Non-pigmented ciliary epithelial cell (primary cell): ENCODE results near the gene LRP1B.
A peak's percentile ranks its signal among the peaks of the same experiment; 100 is the strongest.

ENCODE experiments used
- DNase-seq: peaks from one replicate; pipeline ENCODE4 v3.0.0-alpha.2; 2010; ENCODE audit warnings: low read depth

Gene LRP1B

GRCh38 chr2:141586985-141587384, 543.8 kb downstream of the LRP1B start:
- no peak for DNase-seq

- no peak for DNase-seq
These were observed 548.6 kb downstream of the LRP1B start for GRCh38 chr2:141582213-141582612.

DNA sequence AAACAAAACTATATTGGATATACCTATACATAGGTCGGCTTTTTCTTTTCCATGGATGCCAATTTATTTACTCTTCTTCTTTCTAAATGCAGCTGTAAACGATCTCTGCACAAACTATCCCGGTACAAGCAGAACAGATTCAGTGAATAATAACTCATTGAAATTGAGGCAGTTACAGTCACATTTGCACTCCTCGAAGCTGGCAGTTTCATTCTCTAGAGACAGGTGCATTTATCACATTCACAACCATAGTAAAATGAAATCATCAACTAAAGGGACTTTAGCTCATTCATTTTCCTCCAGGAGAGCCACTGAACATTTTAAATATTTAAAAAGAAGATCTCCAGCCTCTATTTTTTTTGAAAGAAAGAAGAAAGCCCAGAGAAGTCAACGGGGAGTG, 551.7 kb downstream of the LRP1B start:
- DNase-seq, result no peak

DNA sequence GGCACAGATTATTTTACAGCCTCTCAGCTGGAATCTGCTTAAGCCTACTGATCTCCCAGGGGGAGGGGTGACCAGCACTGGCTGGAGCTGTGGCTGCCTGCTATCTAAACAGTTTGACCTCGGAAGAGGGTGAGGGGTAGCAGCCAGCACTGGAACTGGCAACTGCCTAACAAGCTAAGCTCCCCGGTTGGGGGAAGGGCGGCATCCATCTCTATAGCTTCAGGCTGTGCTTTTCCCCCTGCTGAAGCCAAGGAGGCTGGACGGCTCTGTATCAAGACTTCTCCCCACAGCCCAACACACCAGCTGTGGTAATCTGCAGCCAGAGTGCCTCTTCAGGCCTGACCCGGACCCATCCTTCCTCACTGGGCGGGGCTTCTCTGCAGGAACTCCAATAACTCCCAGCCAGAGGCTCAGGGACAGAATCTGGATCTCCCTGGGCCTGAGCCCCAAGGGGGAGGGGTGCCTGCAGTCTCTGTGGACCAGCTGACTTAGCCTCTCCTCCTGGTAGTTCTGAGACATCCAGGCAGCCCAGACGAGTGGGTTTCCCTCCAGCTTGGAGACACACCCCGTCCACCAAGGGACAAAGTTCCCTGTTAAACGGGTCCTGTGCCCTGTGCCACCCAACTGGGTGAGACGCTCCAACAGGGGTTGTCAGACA, 560.2 kb downstream of the LRP1B start:
- no peak for DNase-seq

GRCh38 chr2:141569941-141570340, 560.9 kb downstream of the LRP1B start:
- DNase-seq, result no peak

DNA sequence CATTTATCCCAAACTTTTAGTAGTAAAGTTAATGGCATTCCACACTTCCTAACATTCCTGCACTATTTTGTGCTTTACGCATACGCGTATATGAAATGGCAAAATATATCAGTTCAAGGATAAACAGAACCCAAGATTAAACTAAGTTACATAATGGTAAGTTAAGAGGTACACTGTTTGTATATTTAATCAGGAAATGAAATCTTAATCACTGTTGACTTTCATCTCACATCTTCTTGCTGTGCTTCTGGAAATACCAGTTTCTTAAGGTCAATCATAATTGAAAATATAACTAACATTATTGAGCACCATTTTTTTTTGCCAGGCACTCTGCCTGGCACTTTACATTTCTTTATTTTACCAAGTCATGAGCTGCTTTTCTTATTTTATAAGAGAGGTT, 565.2 kb downstream of the LRP1B start:
- DNase-seq, result no peak

DNA sequence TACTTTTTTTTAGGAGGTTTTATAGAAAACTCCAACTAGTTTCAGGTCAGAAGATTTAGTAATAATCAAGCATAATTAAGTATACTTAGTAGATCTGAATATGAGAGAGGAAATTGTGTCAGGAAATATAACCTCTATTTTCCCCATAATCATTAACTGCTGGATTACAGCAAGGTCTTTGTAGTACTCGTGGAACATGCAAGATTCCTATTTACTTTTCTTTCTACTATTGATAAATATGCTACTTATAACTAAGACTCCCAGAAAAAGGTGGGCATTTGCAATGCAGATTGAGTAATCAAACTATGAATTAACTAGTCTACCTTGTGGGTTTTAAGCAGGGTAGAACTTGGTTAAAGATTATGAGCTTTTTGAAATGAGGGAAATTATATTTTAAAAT, 570.1 kb downstream of the LRP1B start:
- no peak for DNase-seq

- peak; percentile 85 for DNase-seq
These were observed 573.3 kb downstream of the LRP1B start for GRCh38 chr2:141557329-141558095.

- no peak for DNase-seq
These were observed 574.8 kb downstream of the LRP1B start for GRCh38 chr2:141555876-141556470.

GRCh38 chr2:141554810-141555209, 576.0 kb downstream of the LRP1B start:
- DNase-seq, result peak; percentile 19

- no peak for DNase-seq
These were observed 596.0 kb downstream of the LRP1B start for GRCh38 chr2:141534666-141535362.

DNA sequence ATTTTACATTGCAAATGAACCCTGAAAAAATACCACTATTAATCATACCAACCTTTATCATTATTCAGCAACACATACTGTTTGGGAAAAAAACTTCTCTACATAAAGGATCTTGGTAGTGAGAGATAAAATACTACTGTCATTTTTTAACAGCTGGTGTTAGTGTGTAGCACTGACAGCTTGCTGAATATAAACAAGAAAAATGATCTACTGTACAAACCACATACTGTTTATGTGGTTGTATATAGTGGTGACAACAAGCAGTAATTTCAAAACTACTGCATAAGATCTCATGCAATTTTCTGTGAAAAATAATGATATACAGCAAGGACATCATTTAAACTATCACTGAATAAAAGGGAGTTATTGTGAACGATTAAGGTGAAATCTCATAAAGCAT, 601.2 kb downstream of the LRP1B start:
- no peak for DNase-seq

DNA sequence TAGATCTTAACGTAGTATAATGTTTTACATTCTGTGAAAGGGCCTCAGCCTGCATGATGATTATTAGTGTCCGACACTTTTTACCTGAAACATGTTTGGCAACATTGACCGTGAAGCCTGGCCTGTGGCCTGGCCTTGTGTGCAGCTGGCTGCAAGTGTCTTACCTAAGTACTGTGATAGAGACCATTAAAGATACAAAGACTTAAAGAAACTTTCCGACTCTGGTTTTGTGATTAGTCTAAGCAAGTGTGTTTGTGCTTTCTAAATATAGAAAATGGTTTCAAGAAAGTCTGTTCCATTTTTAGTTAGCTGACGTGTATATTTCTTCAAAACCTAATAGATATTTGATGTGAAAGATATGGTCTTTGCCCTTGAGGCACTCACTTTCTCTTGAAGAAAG, 601.8 kb downstream of the LRP1B start:
- no peak for DNase-seq

- no peak for DNase-seq
These were observed 604.1 kb downstream of the LRP1B start for GRCh38 chr2:141526760-141527159.

- no peak for DNase-seq
These were observed 606.0 kb downstream of the LRP1B start for GRCh38 chr2:141524777-141525176.

DNA sequence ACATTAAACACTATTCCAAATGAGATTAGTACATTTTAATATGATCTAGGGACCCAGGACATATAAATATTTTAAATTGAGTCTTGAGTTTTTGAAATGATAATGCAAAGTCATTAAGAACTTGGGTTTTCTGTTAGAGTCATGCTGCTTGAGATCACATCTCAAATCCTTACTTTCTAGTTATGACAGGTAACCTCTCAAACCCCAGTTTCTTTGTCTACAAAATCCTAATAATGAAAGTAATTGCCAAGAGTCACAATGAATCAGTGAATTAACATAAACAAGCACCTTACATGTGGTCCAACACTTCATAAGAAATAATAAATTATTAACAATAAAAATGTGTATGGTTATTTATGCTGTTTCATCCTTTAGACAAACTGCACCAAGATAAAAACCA, 607.6 kb downstream of the LRP1B start:
- no peak for DNase-seq

- DNase-seq, result no peak
These were observed 608.1 kb downstream of the LRP1B start for GRCh38 chr2:141522702-141523101.

DNA sequence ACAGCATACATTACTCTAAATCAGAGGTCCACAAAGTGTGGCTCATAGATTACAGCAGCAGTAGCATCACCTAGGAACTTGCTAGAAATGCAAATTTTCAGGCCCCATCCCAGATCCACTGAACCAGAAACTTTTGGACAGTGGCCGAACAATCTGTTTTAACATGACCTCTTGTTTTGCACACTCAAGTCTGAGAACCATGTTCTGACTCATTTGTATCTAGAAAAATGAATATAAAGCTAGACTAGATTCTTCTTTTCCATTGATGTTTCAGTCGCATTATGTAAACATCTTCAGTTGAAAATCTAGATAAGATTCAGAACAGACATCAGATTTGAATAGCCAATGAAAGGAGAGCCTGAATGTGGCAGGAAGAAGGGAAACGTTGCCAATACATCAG, 608.8 kb downstream of the LRP1B start:
- DNase-seq, result no peak

DNA sequence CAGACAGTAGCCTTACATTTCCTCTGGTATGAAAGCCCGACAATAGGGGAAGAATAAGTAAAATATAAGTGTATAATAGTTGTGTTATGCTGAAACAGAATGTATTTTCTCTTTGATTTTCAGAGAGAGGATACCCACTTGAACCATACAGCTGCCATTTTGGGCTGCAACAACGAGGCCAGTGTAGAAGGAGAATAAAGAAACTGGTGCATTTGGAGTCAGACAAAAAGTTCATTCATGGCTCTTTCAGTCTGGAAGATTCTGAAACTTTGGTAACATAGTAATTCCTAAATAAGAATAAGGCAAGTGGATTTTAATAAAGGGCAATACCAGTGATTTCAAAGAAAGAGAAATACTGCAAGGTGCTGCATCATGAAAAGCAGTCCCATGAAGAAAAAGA, 610.9 kb downstream of the LRP1B start:
- no peak for DNase-seq

DNA sequence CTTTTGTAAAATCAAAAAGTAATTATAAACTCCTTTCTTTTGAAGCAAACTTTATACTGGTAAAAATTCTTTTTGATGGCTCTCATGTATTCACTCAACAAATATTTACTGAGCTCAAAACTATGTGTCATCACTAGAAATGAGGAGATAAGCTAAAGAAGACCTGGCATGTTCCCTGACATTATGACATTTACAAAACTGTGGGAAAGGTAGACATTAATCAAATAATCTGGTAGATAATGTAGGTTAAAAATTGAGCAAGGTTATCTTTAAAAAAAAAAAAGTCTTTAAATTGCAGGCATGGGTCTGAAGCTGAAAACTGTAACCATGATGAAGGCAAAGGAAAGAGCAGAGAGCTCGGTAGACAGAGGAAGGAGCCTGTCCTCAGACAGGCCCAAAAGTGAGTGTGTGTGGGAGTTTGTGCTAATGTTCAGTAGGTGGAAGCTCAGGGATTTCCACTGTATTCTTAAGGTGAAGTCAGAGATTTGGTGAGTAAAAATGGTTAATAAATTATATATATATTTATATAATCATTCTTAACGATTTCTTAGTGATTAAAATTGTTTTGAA, 612.9 kb downstream of the LRP1B start:
- DNase-seq, result no peak

DNA sequence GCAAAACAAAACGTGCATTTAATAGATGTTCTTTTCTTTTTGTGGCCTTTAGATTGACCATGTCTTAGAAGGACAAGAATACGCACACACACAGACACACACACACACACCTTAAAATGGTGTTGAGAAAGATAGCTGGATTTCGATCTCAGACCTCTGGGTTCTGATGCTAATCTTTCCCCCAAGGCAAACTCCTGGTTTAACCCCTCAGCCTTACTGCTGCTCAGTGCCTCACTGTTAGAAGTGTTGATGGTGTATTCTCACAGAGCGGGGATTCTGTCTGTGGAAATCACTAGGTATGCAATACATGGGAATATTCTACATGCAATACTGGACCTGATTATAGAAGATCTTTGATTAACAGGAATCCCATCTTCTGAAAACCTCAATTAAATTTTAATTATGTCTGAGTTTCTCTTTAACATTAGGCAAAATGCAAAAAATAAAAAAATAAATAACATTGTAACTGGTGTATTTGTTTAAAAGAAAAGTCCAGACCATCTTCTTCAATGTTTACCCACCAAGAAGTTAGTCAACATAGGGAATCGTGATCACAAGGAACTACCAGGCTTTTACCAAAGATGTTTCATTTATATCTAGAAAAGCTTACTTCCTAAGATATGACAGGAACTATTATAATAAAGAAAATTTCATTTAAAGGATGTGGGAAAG, 613.5 kb downstream of the LRP1B start:
- DNase-seq, result no peak

DNA sequence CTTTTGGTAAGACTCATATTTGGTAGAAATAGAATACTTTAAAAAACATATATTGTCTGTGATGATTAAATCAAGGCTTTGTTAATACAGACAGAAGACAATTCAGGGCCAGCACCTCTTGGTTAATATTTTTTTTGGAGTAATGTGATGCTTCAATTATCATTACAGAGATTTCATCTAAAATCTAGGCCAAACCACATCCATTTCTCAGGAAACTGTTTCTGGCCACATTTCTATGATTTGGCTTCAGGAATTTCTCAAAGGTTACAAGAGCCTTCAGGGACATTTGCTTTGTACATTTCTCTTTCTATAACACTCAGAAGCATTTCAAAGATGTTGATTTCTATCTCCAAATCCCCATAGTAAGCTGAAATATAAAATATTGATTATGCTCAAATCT, 614.9 kb downstream of the LRP1B start:
- no peak for DNase-seq
